Karpas-422 (cell line): ENCODE results near the gene P2RY6. TPM values are rescaled to one million over a fixed set of nuclear protein-coding genes. Genes with fewer than 3 reads are reported as not detected.
A peak's percentile ranks its signal among the peaks of the same experiment; 100 is the strongest.

Experiments used
- DNase-seq: peaks from one replicate; pipeline ENCODE4 v3.0.0-alpha.2; 2015
- H2AFZ ChIP-seq: fragments of 200-600 bp; sonication (generic); 2 replicates; pipeline ENCODE4 v1.6.1; 2014; ENCODE audit warnings: antibody characterized with exemption, low read length, mixed read lengths
- H3K27ac ChIP-seq: fragments of 200-600 bp; sonication (generic); 2 replicates; pipeline ENCODE4 v1.5.1; 2014; ENCODE audit warnings: mild to moderate bottlenecking, low read length, moderate library complexity
- H3K27me3 ChIP-seq: fragments of 200-600 bp; sonication (generic); 2 replicates; pipeline ENCODE4 v1.6.1; 2014; ENCODE audit warnings: low read length, mixed read lengths
- H3K36me3 ChIP-seq: fragments of 200-600 bp; sonication (generic); 2 replicates; pipeline ENCODE4 v1.6.1; 2014; ENCODE audit warnings: low read length, mixed read lengths; ENCODE audit not compliant: insufficient read depth
- H3K4me1 ChIP-seq: fragments of 200-600 bp; sonication (generic); 2 replicates; pipeline ENCODE4 v1.6.1; 2014; ENCODE audit warnings: mild to moderate bottlenecking, low read length, mixed read lengths
- H3K4me2 ChIP-seq: fragments of 200-600 bp; sonication (generic); 2 replicates; pipeline ENCODE4 v1.6.1; 2014; ENCODE audit warnings: low read length, low read depth, mild to moderate bottlenecking; ENCODE audit not compliant: poor library complexity, severe bottlenecking
- H3K4me3 ChIP-seq: fragments of 200-600 bp; sonication (generic); 2 replicates; pipeline ENCODE4 v1.5.1; 2014; ENCODE audit warnings: mild to moderate bottlenecking, antibody characterized with exemption, low read length, mixed read lengths
- H3K79me2 ChIP-seq: fragments of 200-600 bp; sonication (generic); 2 replicates; pipeline ENCODE4 v1.6.1; 2014; ENCODE audit warnings: mild to moderate bottlenecking, low read length, mixed read lengths
- H3K9ac ChIP-seq: fragments of 200-600 bp; sonication (generic); 2 replicates; pipeline ENCODE4 v1.6.0; 2014; ENCODE audit warnings: low read length
- H3K9me2 ChIP-seq: fragments of 200-600 bp; sonication (generic), shearing (Covaris generic); replicated peaks from 2 replicates; pipeline ENCODE4 v1.6.0; 2014; ENCODE audit warnings: mild to moderate bottlenecking, low read length, moderate library complexity; ENCODE audit not compliant: insufficient read depth
- H3K9me3 ChIP-seq: fragments of 300-700, 200-600 bp; sonication (generic); 2 replicates; pipeline ENCODE4 v1.6.1; 2014; ENCODE audit warnings: low read length, mixed read lengths
- H4K20me1 ChIP-seq: fragments of 200-600 bp; sonication (generic); 2 replicates; pipeline ENCODE4 v1.6.1; 2014; ENCODE audit warnings: mild to moderate bottlenecking, antibody characterized with exemption, low read length, low read depth; ENCODE audit not compliant: insufficient read depth
- total RNA-seq: library from RNA; depleted of rRNA; stranded (reverse); fragments of >200 nt; shearing (Covaris generic); gene quantifications from 2 replicates; pipeline ENCODE4 v1.2.3, GENCODE V29; 2014; ENCODE audit warnings: low replicate concordance

The P2RY6 gene
- total RNA-seq, 1 experiment from 2014 or later: not detected

DNA sequence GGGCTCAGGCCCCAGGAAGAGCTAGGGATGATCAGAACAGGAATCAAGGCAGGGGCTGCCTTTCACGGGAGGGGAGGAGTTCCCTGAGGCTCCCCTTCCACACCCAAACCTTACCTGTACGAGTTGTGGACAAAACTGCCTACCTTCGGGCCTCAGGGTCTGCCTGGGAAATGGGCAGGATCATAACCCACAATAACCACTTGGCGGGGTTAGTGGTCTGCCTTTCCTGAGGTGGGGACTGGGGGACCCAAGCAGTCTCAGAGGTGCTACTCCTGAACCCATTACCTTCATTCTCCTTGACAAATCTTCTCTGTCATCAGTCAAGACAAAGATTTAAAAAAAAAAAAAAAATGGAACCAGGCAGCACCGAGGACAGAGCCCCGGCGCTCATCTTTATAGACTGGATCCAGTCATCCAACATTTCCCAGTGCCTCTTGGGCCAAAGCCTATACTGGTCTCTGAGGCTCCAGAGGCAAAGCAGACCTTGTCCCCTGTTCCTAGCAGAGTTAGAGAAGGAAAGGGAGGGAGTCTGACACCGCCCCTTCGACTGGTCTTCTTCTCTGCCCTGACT lies 14.2 kb downstream of the P2RY6 start:
- Histone ChIP-seq H3K27me3 (no peaks in the 10 kb centered on the region), H4K20me1 (no peaks in the 10 kb centered on the region), H3K4me2 (no peak overlapping the region), H3K36me3 (no peaks in the 10 kb centered on the region), H3K9me3 (no peaks in the 10 kb centered on the region), H3K27ac (no peak overlapping the region), H3K4me1 (peaks cover 5% of the 10 kb centered on the region; the same call in 1 of the 2 replicates), H3K79me2 (no peaks in the 10 kb centered on the region), H3K9ac (no peak overlapping the region), H3K4me3 (no peak overlapping the region), H3K9me2 (no peaks in the 10 kb centered on the region), H2AFZ (no peak overlapping the region)
- no peak for DNase-seq

DNA sequence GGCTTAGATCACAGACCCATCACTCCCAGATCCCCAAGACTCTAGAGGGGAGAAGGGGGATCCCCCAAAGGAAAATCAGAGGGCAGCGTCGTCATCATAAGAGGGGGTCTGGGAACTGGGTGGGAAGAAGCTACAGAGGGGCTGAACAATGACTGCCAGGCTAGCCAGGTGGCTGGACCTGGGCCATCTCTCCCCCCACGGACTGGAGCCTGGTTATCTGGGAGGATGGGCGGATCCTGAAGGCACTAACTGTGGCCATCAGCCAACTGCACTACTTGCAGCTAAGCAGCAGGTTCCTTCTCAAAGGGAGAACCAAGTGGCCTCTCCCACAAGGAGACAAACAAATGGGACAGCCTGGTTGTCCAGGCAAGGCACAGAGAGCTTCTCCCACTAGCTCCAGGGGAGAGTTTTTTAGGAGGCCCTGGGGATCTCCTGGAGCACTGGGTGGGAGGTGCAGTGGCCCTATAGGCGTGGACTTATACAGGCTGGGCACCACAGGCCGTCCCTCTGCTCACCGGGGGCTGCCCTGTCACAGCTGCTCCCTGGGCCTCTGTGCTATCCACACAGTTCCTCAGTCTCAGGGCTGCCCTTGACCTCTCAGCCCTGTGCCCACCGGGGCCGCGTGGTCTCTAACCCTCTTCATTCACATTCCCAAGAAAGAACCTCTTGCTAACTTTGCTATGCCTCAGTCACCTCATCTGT lies 15.4 kb downstream of the P2RY6 start:
- Histone ChIP-seq H3K4me1 (peaks cover 5% of the 10 kb centered on the region; the same call in 1 of the 2 replicates), H4K20me1 (no peaks in the 10 kb centered on the region), H3K4me2 (no peak overlapping the region), H3K36me3 (no peaks in the 10 kb centered on the region), H3K79me2 (no peaks in the 10 kb centered on the region), H3K9me2 (no peaks in the 10 kb centered on the region), H3K27me3 (no peaks in the 10 kb centered on the region), H3K9ac (no peak overlapping the region), H3K9me3 (no peaks in the 10 kb centered on the region), H2AFZ (no peak overlapping the region), H3K27ac (no peak overlapping the region), H3K4me3 (no peak overlapping the region)
- no peak for DNase-seq

DNA sequence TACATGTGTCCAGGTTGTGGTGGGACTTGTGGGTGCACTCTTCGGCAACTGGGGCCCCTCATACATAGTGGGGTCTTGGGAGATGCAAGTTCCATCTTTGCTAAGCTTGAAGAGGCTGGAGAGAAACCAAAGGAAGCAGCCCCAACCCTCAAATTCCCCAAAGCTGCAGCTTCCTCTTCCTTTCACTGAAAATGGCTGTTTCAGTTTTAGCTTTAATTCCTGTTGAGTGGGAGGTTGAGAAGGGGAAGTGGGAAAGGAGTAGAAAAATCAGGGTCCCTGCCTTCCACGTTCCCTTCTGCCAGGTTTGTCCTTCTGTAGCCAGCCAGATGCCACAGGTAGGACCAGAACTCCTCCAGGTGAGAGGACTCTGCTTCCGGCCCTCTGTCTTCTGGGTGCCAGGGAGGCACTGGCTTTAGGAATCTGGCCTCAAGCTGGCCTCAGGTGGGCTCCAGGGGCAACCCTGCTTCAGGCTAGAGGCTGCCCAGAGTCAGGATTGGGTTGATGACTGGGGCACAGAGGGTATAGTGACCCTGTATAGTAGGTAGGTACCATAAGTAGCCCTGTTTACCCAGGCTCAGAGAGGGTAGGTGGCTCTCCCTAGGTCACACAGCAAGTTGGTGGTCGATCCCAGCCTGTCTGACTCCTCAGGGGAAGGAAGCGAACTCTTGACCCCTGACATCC lies 16.2 kb downstream of the P2RY6 start:
- H3K27ac ChIP-seq: no peak overlapping the region

DNA sequence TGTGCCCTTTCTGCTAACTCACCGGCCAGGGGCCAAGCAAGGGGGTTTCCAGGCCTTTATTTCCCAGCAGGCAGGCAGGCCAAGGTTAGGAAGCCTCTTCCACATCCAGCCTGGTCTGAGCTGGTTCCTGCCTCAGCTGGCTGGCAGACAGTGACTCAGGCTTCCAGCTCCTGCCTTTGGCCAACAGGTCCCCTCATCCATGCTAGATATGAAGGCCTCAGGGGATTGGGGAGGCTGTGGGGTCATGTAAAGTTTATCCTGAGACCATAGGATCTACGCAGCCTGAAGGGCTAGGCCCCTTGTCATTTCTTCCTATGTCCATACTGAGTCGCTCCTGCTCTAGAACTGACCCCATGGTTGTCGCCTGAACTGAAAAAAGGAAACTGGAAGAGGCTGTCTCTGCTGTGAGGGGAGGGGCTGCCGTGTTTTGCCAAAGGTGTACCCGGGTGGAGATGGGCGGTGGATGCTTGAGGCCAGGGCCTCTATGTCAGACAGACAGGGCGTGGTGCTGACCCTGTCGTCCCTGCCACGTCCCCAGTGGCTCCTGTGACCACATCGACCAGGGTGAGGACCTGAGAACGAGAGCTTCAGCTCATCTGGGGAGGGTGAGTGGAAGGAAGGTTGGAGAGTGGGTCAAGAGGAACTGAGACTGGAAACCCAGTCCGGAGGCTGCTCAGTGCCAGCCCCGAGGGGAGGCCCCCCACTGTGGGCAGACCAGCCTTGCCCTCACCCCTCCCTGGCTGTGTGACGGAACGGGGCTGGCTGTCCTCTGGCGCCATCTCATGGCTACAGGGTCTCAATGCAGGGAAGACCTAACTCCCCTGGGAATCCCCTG lies 17.0 kb downstream of the P2RY6 start:
- no peaks in the 10 kb centered on the region for H3K9me2 ChIP-seq
- no peak overlapping the region for H2AFZ ChIP-seq
- H4K20me1 ChIP-seq: no peaks in the 10 kb centered on the region
- H3K4me1 ChIP-seq: peaks cover 5% of the 10 kb centered on the region; the same call in 1 of the 2 replicates
- H3K4me3 ChIP-seq: no peak overlapping the region
- DNase-seq: peak; percentile 84
- no peak overlapping the region for H3K9ac ChIP-seq
- no peaks in the 10 kb centered on the region for H3K79me2 ChIP-seq
- no peaks in the 10 kb centered on the region for H3K36me3 ChIP-seq
- H3K4me2 ChIP-seq: peak overlapping the region; percentile 2
- H3K9me3 ChIP-seq: no peaks in the 10 kb centered on the region
- H3K27me3 ChIP-seq: no peaks in the 10 kb centered on the region
- H3K27ac ChIP-seq: no peak overlapping the region

More for the DNA sequence above, 16.2 kb downstream of the P2RY6 start:
- Histone ChIP-seq H3K79me2 (no peaks in the 10 kb centered on the region), H3K9ac (no peak overlapping the region), H3K4me2 (no peak overlapping the region), H3K27me3 (no peaks in the 10 kb centered on the region), H3K4me3 (no peak overlapping the region), H2AFZ (no peak overlapping the region), H4K20me1 (no peaks in the 10 kb centered on the region), H3K4me1 (peaks cover 5% of the 10 kb centered on the region; the same call in 1 of the 2 replicates), H3K9me2 (no peaks in the 10 kb centered on the region), H3K9me3 (no peaks in the 10 kb centered on the region), H3K36me3 (no peaks in the 10 kb centered on the region)
- no peak for DNase-seq

DNA sequence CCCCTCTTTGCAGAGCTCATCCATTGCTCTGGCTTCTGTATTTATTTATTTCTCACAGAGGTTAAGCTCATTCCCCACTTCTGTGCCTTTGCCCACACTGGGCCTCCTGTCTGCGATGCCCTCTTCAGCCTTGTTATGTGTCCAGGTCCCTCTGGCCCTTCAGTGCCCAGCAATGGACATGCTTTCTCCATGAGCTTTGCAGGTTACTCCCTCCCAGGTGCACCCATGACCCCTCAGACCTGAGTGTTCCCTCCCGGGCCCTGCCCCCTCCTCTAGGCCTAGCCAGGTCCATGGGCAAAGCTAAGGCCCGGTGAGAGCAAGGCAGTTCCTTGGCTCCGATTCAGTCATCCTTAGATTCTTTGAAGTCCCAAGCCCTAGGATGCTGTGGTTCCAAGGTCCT lies 18.4 kb downstream of the P2RY6 start:
- peaks cover 5% of the 10 kb centered on the region; the same call in 1 of the 2 replicates for H3K4me1 ChIP-seq
- H3K27ac ChIP-seq: no peak overlapping the region
- DNase-seq: no peak
- H3K79me2 ChIP-seq: no peaks in the 10 kb centered on the region
- H4K20me1 ChIP-seq: no peaks in the 10 kb centered on the region
- H3K27me3 ChIP-seq: no peaks in the 10 kb centered on the region
- H3K9me2 ChIP-seq: no peaks in the 10 kb centered on the region
- H3K4me2 ChIP-seq: no peak overlapping the region
- no peak overlapping the region for H3K9ac ChIP-seq
- no peaks in the 10 kb centered on the region for H3K9me3 ChIP-seq
- no peak overlapping the region for H3K4me3 ChIP-seq
- no peak overlapping the region for H2AFZ ChIP-seq
- H3K36me3 ChIP-seq: no peaks in the 10 kb centered on the region

DNA sequence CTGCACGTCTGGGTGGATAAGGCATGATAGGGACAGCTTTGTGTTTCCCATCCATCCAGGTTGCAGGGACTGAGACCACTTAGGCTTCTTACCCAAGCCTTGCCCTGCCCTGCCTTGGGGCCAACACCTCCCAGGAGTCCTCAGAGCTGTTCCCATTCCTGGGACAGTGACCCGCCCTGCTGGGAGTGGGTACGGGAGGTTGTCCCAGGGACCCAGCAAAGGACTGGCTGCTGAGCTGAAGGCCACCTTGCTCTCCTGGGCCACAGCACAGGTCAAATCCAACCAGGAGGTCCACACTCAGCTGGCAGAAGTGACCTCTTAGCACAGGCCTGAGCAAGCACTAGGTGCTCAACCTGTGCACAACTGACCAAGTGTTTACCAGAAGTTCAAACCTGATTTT lies 19.1 kb downstream of the P2RY6 start:
- Histone ChIP-seq H3K9me3 (no peaks in the 10 kb centered on the region), H3K79me2 (no peaks in the 10 kb centered on the region), H3K27me3 (no peaks in the 10 kb centered on the region), H3K9ac (no peak overlapping the region), H3K4me1 (peaks cover 5% of the 10 kb centered on the region; the same call in 1 of the 2 replicates), H3K4me2 (no peak overlapping the region), H3K36me3 (no peaks in the 10 kb centered on the region), H2AFZ (no peak overlapping the region), H3K4me3 (no peak overlapping the region), H4K20me1 (no peaks in the 10 kb centered on the region), H3K27ac (no peak overlapping the region), H3K9me2 (no peaks in the 10 kb centered on the region)
- DNase-seq: no peak

DNA sequence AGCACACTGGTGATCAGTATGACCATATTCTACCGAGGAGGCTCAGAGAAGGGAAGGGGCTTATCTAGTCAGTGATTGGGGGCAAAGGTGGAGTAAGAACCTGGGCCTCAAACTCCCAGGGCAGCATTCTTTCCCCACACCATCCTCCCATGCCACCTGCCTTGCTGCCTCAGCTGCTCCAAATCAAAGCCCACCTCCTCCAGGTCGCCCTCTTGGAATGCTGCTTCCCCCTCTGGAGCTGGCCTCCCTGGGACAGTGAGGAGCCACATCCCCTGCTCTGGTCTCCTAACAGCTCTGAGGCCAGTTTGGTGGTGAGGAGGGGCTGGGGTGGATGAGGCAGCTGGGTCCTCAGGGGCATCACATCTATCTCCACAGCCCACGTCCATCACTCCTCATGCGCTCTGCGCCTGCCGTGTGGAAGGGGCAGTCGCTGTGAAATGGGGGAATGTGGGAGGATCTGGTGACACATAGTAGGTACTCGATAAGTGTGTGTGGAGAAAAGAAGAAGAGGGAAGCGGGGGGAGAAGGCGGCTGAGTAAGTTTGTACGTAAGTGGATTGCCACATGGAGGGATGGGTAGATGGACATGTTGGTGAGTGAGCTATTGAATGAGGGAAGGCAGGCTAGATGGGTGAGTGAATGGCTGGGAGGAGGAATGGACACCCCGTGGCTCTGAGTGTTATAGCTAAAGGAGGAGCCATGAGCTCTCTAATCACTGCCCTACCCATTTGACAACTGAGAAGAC lies 19.8 kb downstream of the P2RY6 start:
- Histone ChIP-seq H3K4me1 (peaks cover 5% of the 10 kb centered on the region; the same call in 1 of the 2 replicates), H3K9ac (no peak overlapping the region), H3K79me2 (no peaks in the 10 kb centered on the region), H3K36me3 (no peaks in the 10 kb centered on the region), H3K27ac (no peak overlapping the region), H3K27me3 (no peaks in the 10 kb centered on the region), H2AFZ (no peak overlapping the region), H3K9me3 (no peaks in the 10 kb centered on the region), H3K9me2 (no peaks in the 10 kb centered on the region), H3K4me2 (no peak overlapping the region), H4K20me1 (no peaks in the 10 kb centered on the region), H3K4me3 (no peak overlapping the region)
- DNase-seq: no peak
